Measurements from ENCODE around the gene EIF2D. TPM values are rescaled to one million over a fixed set of nuclear protein-coding genes. Genes with fewer than 3 reads are reported as not detected.

Gene EIF2D
- total RNA-seq, 1 experiment from 2014 or later, result 47.4 TPM

GRCh38 chr1:206550446-206550845, 61.8 kb downstream of the EIF2D start:
- peak; percentile 14 for DNase-seq (ENCODE audit: low spot score)

GRCh38 chr1:206547104-206547503, 65.2 kb downstream of the EIF2D start:
- no peak for DNase-seq (ENCODE audit: low spot score)

GRCh38 chr1:206545351-206545750, 66.9 kb downstream of the EIF2D start:
- no peak for DNase-seq (ENCODE audit: low spot score)

- DNase-seq (ENCODE audit: low spot score), result peak; percentile 87
These were observed 67.6 kb downstream of the EIF2D start for GRCh38 chr1:206544562-206545257.

Other genes starting within 250 kb of the EIF2D start
- gene IKBKE, start 142.0 kb downstream of the EIF2D start, total RNA-seq (2014; rRNA removed; shearing (Covaris generic)), result 11.7 and 12.0 TPM in 2 replicates
- 7.9 and 8.8 TPM in 2 replicates for gene RASSF5, start 104.9 kb downstream of the EIF2D start, total RNA-seq (2014; rRNA removed; shearing (Covaris generic))
- 0.31 and 0.36 TPM in 2 replicates for gene DYRK3, start 23.1 kb upstream of the EIF2D start, total RNA-seq (2014; rRNA removed; shearing (Covaris generic))
- 41.9 and 50.4 TPM in 2 replicates for gene MAPKAPK2, start 72.4 kb upstream of the EIF2D start, total RNA-seq (2014; rRNA removed; shearing (Covaris generic))
- gene IL19, start 158.3 kb upstream of the EIF2D start, total RNA-seq (2014; rRNA removed; shearing (Covaris generic)), result not detected in 2 replicates
- not detected in 2 replicates for gene IL10, start 160.0 kb upstream of the EIF2D start, total RNA-seq (2014; rRNA removed; shearing (Covaris generic))